Activated T-helper 9 cell treated with anti-CD3 and anti-CD28 coated beads, Interleukin-2, amount 50 U/mL, for 16 hours (primary cell): ENCODE results near the gene SBF2.
"Not testable (repeated sequence)": the region's sequence is repeated elsewhere in the genome, so short reads cannot be mapped to it uniquely, and the experiment has no call there.

ENCODE experiments used
- DNase-seq: peaks from one replicate; pipeline ENCODE4 v3.0.0-alpha.2; 2020; ENCODE audit warnings: low read depth

SBF2 gene

GRCh38 chr11:10066441-10066840, 227.6 kb downstream of the SBF2 start:
- no peak for DNase-seq

DNA sequence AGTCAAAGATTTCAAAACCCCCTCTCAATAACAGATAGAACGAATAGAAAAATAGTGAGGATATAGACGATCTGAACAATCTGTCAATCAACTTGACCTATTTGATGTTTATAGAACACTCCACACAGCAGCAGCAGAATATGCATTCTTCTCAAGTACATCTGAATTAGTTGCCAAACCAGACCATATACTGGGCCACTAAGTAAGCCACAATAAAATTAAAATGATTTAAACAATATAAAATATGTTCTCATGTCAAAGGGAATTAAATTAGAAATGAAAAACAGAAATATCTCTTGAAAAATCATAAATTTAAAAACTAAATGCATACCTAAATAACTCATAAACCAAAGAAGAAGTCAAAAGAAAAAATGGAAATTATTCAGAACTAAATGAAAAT, 229.2 kb downstream of the SBF2 start:
- no peak for DNase-seq

GRCh38 chr11:10058356-10058755, 235.7 kb downstream of the SBF2 start:
- DNase-seq, result no peak

DNA sequence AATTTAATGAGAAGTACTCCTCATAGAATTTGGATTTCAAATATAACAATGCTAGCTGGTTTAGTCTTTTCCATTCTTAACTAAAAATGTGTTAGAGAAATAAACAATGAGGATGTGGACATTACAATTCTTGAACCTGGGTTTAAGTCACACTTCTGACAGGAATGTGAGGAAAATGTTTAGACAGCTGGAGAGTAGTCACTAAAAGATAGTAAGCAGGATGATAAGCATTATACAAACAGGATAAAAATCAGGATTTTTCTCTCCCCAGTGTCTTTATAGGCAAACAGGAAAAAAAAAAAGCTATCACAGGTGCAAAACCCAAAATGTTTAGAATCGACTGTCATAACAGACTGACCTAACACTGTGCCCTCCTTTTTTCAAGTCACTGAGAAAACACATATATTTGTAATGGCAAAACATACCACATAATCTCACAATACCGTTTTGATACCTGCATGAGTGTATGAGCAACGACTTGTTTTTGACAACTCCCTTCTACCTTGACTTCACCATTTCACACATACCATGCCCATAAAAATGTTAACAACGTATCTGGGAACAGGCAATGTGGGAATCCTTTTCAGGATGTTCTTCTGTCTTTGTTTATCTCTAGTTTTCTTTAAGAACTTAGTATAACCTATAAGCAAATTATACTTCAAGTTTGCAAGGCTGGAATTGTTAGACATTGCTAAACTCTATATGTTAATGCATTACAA, 242.0 kb downstream of the SBF2 start:
- DNase-seq, result no peak

DNA sequence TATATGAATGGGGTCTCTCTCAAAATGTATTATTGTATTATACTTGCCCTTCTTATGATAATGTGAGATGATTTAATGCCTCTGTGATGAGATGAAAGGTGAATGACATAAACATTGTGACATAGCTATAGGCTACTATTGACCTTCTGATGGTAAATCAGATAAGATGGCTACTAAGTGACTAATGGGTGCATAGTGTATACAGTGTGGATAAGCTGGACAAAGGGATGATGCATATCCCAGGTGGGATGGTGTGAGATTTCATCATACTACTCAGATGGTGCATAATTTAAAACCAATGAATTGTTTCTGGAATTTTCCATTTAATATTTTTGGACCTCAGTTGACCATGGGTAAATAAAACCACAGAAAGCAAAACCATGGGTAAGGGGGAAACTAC, 243.5 kb downstream of the SBF2 start:
- DNase-seq, result no peak

- no peak for DNase-seq
Observed at GRCh38 chr11:10049756-10050155, 244.3 kb downstream of the SBF2 start.

GRCh38 chr11:10048350-10048749, 245.7 kb downstream of the SBF2 start:
- DNase-seq, result no peak

GRCh38 chr11:10044618-10045017, 249.4 kb downstream of the SBF2 start:
- no peak for DNase-seq

- DNase-seq, result no peak
Observed at GRCh38 chr11:10042699-10043098, 251.3 kb downstream of the SBF2 start.

- no peak for DNase-seq
Observed at GRCh38 chr11:10041748-10042446, 252.1 kb downstream of the SBF2 start.

- no peak for DNase-seq
Observed at GRCh38 chr11:10041332-10041731, 252.7 kb downstream of the SBF2 start.

DNA sequence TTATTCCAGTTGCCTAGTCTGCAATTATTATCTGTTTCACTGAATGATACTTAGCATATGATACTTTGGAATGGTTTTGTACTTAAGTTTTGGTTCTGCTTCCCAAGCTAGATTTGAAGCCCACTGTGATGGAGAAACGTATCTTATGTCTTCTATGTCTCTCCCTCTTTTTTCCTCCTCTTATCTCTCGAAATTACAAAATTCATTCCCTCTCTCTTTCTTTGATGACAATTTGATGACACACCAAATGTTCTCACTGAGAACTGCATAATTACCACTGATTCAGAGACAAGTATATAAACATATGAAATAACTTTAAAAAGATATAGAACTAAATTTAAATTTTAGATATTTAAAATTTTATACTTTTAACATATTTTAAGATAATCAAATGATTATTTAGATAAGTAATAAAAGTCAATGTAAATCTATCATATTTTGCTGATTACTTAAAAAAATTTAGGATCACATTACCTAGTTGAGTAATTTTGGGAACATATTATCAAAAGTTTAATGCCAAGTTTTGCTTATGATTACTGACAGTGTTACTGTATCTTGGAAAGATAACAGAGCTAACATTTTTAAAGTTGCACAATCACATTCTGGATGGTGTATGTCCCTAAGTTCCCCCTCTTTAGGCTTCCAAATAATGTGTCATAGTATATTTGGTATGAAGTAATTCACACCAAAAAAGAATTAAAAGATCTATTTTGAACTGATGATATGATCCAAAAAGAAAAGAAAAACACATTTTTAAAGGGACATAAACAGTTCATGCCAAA, 255.3 kb downstream of the SBF2 start:
- no peak for DNase-seq

DNA sequence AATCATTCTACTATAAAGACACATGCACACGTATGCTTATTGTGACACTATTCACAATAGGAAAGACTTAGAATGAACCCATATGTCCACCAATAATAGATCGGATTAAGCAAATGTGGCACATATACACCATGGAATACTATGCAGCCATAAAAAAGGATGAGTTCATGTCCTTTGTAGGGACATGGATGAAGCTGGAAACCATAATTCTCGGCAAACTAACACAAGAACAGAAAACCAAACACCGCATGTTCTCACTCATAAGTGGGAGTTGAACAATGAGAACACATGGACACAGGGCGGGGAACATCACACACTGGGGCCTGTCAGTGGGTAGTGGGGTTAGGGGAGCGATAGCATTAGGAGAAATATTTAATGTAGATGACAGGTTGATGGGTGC, 258.1 kb downstream of the SBF2 start:
- not testable (repeated sequence) for DNase-seq

DNA sequence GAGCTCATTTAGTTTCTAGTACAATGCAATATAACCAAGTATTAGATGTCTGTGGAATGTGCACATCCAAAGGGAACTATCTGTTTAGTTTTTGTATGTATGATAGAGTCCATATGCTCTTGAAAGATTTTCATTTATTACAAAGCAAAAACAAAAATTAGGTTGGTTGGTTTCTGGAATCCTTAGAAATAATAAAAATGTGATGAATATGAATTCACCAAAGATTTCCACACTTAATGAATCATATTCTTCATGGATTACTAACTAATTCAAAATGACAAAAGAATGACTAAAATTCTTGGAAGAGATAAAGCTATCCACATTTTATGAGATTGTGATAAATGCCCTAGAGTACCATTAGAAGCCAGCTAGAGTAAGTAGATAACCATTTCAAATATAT, 261.1 kb downstream of the SBF2 start:
- no peak for DNase-seq

DNA sequence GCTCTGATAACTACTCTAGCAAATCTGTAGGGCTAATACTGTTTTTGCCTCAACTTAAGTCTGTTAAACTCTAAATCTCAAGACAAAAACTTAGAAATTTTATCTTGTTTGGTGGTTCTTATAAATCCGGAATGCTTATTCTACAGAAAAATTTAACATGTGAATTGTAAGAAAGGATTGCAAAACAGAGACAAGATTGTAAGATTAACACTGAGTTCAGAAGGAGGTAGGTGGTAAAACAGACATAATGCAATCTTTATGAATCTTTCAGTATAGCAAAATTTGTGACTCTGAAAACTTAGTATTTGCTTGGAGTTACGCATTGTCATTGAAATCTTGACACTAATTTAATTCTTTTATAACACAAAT, 263.9 kb downstream of the SBF2 start:
- DNase-seq, result no peak

- no peak for DNase-seq
Observed at GRCh38 chr11:10029386-10030121, 264.5 kb downstream of the SBF2 start.

DNA sequence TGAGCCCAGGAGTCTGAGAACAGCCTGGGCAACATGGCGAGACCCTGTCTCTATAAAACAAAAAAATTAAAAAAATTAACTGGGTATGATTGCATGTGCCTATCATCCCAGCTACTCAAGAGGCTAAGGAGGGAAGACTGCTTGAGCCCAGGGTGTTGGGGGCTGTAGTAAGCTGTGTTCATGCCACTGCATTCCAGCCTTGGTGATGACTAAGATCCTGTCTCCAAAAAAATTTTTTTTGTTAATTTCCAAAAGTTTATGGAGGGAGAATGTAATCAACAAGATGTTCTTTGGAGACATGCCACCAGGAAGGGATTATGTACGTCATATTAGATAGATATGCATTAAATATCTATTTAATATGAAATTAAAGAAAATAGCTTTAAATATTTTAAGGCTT, 267.5 kb downstream of the SBF2 start:
- no peak for DNase-seq

DNA sequence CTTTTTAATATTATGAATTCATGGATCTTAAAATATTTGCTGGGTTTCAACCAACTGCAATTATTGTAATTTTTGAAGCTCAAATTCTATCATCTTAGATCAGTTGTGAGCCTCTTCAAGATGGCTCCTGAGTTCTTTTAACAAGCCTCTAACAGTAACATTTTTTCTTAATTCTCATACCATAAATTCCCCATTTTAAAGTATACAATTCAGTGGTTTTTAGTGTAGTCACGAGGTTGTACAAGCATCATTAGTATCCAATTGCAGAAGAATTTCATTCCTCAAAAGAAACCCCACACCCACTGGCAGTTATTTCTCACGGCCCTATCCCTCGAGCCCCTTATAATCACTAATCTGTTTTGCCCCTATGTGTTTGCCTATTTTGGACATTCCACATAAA, 270.8 kb downstream of the SBF2 start:
- DNase-seq, result no peak

- no peak for DNase-seq
Observed at GRCh38 chr11:10022764-10023163, 271.3 kb downstream of the SBF2 start.

- no peak for DNase-seq
Observed at GRCh38 chr11:10021563-10021962, 272.5 kb downstream of the SBF2 start.

DNA sequence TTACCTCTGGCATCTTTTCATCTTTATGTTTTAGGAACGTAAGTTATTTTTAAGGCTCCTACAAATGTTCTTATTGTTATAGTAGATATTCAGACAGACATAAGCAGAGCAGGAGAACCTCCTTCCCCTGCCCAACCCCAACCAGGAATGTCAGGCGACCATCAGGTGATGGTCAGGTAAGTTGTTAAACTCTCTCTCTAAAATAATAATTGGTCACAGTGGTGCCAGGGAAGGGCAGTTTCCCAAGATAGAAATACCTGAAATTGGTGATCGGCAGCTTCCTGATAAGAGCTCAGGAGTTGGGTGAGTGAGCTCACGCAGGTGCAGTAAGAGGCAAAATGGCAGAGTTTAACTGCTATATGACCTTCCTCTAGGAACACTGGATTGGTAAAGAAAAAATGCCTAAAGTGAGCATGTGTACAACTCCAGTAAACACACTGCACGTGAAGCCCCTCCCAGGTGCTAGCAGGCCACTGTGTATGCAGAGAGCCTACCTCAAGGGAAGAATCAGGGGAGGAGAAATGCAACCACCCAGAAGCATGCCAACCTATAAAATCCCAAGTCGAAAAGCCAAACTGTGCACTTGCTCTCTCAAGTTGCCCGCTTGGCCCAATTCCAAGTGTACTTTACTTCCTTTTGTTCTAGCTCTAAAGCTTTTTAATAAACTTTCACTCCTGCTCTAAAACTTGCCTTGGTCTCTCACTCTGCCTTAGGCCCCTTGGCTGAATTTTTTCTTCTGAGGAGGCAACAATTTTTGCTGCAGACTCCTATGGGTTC, 273.9 kb downstream of the SBF2 start:
- no peak for DNase-seq

DNA sequence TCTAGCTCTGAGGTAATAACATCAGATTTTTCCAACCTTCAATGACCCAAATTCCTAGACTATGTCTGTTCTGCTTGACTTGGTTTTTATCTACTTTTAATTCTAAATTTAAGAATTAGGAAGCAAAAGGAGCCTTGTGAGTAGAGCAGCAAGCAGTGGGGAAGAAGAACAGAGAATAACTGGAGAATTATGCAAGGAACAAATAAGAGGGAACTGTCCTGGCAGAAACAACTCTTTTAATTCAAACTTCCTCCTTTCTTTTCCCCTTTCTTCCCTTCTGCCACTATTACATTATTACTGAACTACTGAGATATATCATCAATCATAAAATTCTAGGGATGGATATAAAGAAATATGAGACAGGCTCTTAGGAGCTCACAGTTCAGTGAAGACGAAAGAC, 276.1 kb downstream of the SBF2 start:
- DNase-seq, result no peak
